Caco-2 (cell line): Measurements from ENCODE around the gene C2orf68. TPM values are rescaled to one million over a fixed set of nuclear protein-coding genes. Genes with fewer than 3 reads are reported as not detected.

Source experiments
- BruUV-seq: library from RNA; stranded (reverse); fragments of 400-500 nt; replicated peaks from 2 replicates; lab custom pipeline; 2021; lab: Mats Ljungman, UMichigan
- CTCF ChIA-PET: fragments of 300-600 bp; sonication (Branson Sonifier 250); formaldehyde crosslinking; loops from one replicate; lab custom pipeline; 2022; ENCODE audit warnings: antibody characterized with exemption; lab: Charles Lee
- POLR2A ChIA-PET: fragments of 300-600 bp; sonication (Branson Sonifier 250); formaldehyde crosslinking; loops from one replicate; lab custom pipeline; 2022; ENCODE audit warnings: antibody characterized with exemption; lab: Charles Lee
- DNase-seq, 2 experiments: peaks; one replicate each; pipeline versions ENCODE4 v3.0.0 to v3.0.0-alpha.2; 2020 to 2022
- H3K27me3 ChIP-seq: replicated peaks from 2 replicates; pipeline ENCODE4 v1.6.0; 2011; ENCODE audit warnings: low read length; ENCODE audit not compliant: control insufficient read depth, insufficient read depth
- H3K36me3 ChIP-seq: 2 replicates; pipeline ENCODE4 v1.5.1; 2011; ENCODE audit warnings: low read length; ENCODE audit not compliant: control insufficient read depth, insufficient read depth
- H3K4me1 ChIP-seq: fragments of 250-450 bp; sonication (Bioruptor Pico); 2 replicates; pipeline ENCODE4 v1.5.1; 2020; ENCODE audit warnings: mild to moderate bottlenecking
- H3K4me3 ChIP-seq: 2 replicates; pipeline ENCODE4 v1.5.1; 2011; ENCODE audit warnings: low read depth, mild to moderate bottlenecking, control low read depth, low read length
- H3K9me3 ChIP-seq: fragments of 250-450 bp; sonication (Bioruptor Pico); 2 replicates; pipeline ENCODE4 v1.5.1; 2020; ENCODE audit warnings: mild to moderate bottlenecking, moderate library complexity
- H3K27ac Mint-ChIP-seq: one replicate; pipeline ENCODE4 v1.8.0; 2022; ENCODE audit warnings: mixed read lengths; ENCODE audit not compliant: unreplicated experiment
- H3K27me3 Mint-ChIP-seq: one replicate; pipeline ENCODE4 v1.8.0; 2022; ENCODE audit warnings: mixed read lengths; ENCODE audit not compliant: insufficient read depth, unreplicated experiment
- H3K36me3 Mint-ChIP-seq: one replicate; pipeline ENCODE4 v1.8.0; 2022; ENCODE audit warnings: mild to moderate bottlenecking, mixed read lengths; ENCODE audit not compliant: insufficient read depth, unreplicated experiment
- H3K4me1 Mint-ChIP-seq: one replicate; pipeline ENCODE4 v1.8.0; 2022; ENCODE audit warnings: low read depth, mixed read lengths; ENCODE audit not compliant: unreplicated experiment
- H3K4me3 Mint-ChIP-seq: one replicate; pipeline ENCODE4 v1.8.0; 2022; ENCODE audit warnings: mild to moderate bottlenecking, moderate library complexity, mixed read lengths; ENCODE audit not compliant: unreplicated experiment
- H3K9me3 Mint-ChIP-seq: one replicate; pipeline ENCODE4 v1.8.0; 2022; ENCODE audit warnings: mixed read lengths; ENCODE audit not compliant: unreplicated experiment
- CTCF ChIP-seq, 2 experiments: fragments of 200-600 bp in 1 of 2; IDR thresholded peaks; 1 replicate in 1 of 2; 2 replicates in 1 of 2; pipeline versions ENCODE4 v1.5.1 to v1.8.0; 2011 to 2022; ENCODE audit warnings: antibody characterized with exemption in 1 of 2, control low read depth in 1 of 2, inconsistent platforms in 1 of 2, low read depth in 1 of 2, low read length in 1 of 2, mild to moderate bottlenecking in 1 of 2, moderate library complexity in 1 of 2; ENCODE audit not compliant: insufficient read depth in 1 of 2, severe bottlenecking in 1 of 2, unreplicated experiment in 1 of 2
- intact Hi-C: fragments of 100-400 bp; cut with micrococcal nuclease; formaldehyde crosslinking; loops from one replicate; pipeline ENCODE4 v1.10.0; 2022; ENCODE audit not compliant: unreplicated experiment
- total RNA-seq: library from RNA; stranded (reverse); gene quantifications from 2 replicates; pipeline ENCODE4 v1.2.3, GENCODE V29; 2022

Gene C2orf68
- total RNA-seq, 1 experiment from 2014 or later, result 54.5 TPM

GRCh38 chr2:85557130-85557529 lies 54.7 kb downstream of the C2orf68 start:
- Histone ChIP-seq H3K4me3 (no peak overlapping the region), H3K4me1 (peaks cover 27% of the 10 kb centered on the region), H3K9me3 (no peaks in the 10 kb centered on the region), H3K36me3 (peaks cover 2% of the 10 kb centered on the region; the same call in 1 of the 2 replicates), H3K27me3 (no peaks in the 10 kb centered on the region)
- no peak for TF ChIP-seq CTCF (IDR thresholded peaks at IDR 0.05; ENCODE audit: insufficient read depth in 1 of 2, low read depth in 1 of 2, low read length in 1 of 2, severe bottlenecking in 1 of 2, unreplicated experiment in 1 of 2)
- peaks cover 20% of the 10 kb centered on the region for H3K4me1 Mint-ChIP-seq
- BruUV-seq, result no TSS peak
- ChIA-PET CTCF (interaction anchor here (0.7 kb wide), 1 partner anchor 20 kb away, joined by 3 read pairs; no protein-coding TSS in a partner anchor), POLR2A (interaction anchor here (2.3 kb wide), 1 partner anchor 18 kb away, joined by 7 read pairs; the partner anchor contains the start of gene MAT2A)
- no peak overlapping the region for H3K27ac Mint-ChIP-seq
- H3K27me3 Mint-ChIP-seq, result no peaks in the 10 kb centered on the region
- H3K9me3 Mint-ChIP-seq, result no peaks in the 10 kb centered on the region
- H3K36me3 Mint-ChIP-seq, result peaks cover 74% of the 10 kb centered on the region
- H3K4me3 Mint-ChIP-seq, result no peak overlapping the region
- intact Hi-C loops, result no loop called here
- no peak for DNase-seq

Other genes with a start within 250 kb of the C2orf68 start
- 6.2 and 10.0 TPM in 2 replicates for gene CAPG, start 201.7 kb downstream of the C2orf68 start, total RNA-seq
- 0.51 and 0.88 TPM in 2 replicates for gene SH2D6, start 193.4 kb downstream of the C2orf68 start, total RNA-seq
- 217 and 250 TPM in 2 replicates for gene MAT2A, start 72.9 kb downstream of the C2orf68 start, total RNA-seq
- gene GGCX, start 50.6 kb downstream of the C2orf68 start, total RNA-seq, result 85.1 and 96.8 TPM in 2 replicates
- 82.9 and 85.5 TPM in 2 replicates for gene VAMP8, start 34.5 kb downstream of the C2orf68 start, total RNA-seq
- 11.0 and 15.1 TPM in 2 replicates for gene VAMP5, start 27.6 kb downstream of the C2orf68 start, total RNA-seq
- gene RNF181, start 16.3 kb downstream of the C2orf68 start, total RNA-seq, result 113 and 123 TPM in 2 replicates
- 24.0 and 25.3 TPM in 2 replicates for gene TMEM150A, start 9.4 kb downstream of the C2orf68 start, total RNA-seq
- gene USP39, start 4.1 kb upstream of the C2orf68 start, total RNA-seq, result 82.1 and 83.5 TPM in 2 replicates
- not detected in 2 replicates for gene SFTPB, start 56.1 kb upstream of the C2orf68 start, total RNA-seq
- gene GNLY, start 82.3 kb upstream of the C2orf68 start, total RNA-seq, result not detected in 2 replicates
- not detected in 2 replicates for gene ATOH8, start 141.9 kb upstream of the C2orf68 start, total RNA-seq